Left colon (tissue), 2 donors: ENCODE results near the gene ACADS. TPM values are rescaled to one million over a fixed set of nuclear protein-coding genes. Genes with fewer than 3 reads are reported as not detected.

Experiments
- ATAC-seq: fragments of 200-7000 bp; cut with Tn5 transposase; one replicate; pipeline ENCODE4 v1.9.1; 2020; ENCODE audit warnings: mild to moderate bottlenecking, moderate library complexity
- DNase-seq, 2 donors: peaks; one replicate each; pipeline ENCODE4 v3.0.0-alpha.2; 2020
- intact Hi-C, 2 donors: fragments of 100-400 bp; cut with DNase I in 1 of 2; cut with micrococcal nuclease in 1 of 2; formaldehyde crosslinking; loops; one replicate each; pipeline versions ENCODE4 v1.11.2 to v1.14.0; 2022; cut with DNase I, micrococcal nuclease
- long read RNA-seq: library from polyadenylated mRNA; unstranded; transcript quantifications from one replicate; pipeline ENCODE4 v2.0.0, GENCODE V29; 2021
- total RNA-seq, 2 donors: library from RNA; stranded (reverse); fragmentation: NEBNext Ultra II Directional; extraction: Animal tissue kit (Norgen Biotek cat#: 25700); gene quantifications; one replicate each; pipeline ENCODE4 v1.2.1, GENCODE V29; 2021
- donor health status: DM: no; HTN: no; CAD: no.
- donor health status: DM: yes; HTN: yes; CAD: no.

The ACADS gene, protein sequence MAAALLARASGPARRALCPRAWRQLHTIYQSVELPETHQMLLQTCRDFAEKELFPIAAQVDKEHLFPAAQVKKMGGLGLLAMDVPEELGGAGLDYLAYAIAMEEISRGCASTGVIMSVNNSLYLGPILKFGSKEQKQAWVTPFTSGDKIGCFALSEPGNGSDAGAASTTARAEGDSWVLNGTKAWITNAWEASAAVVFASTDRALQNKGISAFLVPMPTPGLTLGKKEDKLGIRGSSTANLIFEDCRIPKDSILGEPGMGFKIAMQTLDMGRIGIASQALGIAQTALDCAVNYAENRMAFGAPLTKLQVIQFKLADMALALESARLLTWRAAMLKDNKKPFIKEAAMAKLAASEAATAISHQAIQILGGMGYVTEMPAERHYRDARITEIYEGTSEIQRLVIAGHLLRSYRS
- 100 to 1,000 TPM; 183 to 209 TPM for total RNA-seq
- long read RNA-seq, transcript ACADS-201 (10 exons, 1,950 nt), result major isoform, 798 of 949 reads
- long read RNA-seq, partial matches to known transcripts, result 90 of 949 reads
- long read RNA-seq, other reads (novel, unspliced or antisense), result 60 of 949 reads

DNA sequence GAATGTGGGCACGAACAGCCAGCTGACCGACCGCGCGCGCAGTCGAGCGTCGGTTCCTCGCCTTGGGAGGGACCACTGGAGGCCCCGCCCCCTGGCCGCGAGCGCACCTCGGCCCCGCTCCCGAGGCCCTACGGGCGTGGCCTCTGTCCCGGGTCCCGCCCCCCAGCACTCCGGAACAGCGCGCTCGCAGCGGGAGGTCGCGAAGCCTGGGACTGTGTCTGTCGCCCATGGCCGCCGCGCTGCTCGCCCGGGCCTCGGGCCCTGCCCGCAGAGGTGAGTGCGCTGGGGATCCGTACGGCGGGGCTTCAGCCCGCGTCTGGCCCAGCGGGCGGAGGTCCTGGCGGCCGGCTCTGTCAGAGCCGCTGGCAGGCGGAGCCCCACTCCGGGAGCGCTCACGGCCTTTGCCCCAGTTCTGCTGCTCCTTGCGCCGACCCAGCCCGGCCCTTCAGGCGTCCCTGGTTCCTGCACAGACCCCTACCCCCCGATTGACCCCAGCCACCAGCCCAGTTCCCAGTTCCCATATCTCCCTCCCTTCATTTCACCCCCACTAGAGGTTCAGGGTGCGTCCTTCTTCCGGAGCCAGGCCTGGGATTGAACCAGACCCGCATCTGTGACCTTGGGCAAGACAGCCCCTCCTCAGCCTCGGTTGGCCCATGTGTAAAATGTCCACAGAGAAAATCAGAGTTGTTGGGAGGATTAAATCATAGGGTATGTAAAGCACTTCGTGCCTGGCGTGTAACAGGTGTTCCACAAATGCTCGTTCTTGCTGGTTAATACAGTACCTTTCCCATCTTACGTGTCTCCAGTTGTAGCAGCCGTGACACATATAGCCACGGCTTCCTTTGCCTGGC lies at the start of gene ACADS:
Gene ACADS (plus strand): TSS at position 168 of the 851 bp plus-strand sequence. CDS start 60 bp downstream, at position 228.
- intact Hi-C loops, result no loop called here
- DNase-seq (peak; percentile 89 to 97), ATAC-seq (peak; percentile 91)

GRCh38 chr12:120677765-120678473 lies 47.7 kb upstream of the ACADS start:
- ATAC-seq (peak; percentile 74), DNase-seq (no peak)
- intact Hi-C loops, result no loop called here

GRCh38 chr12:120678572-120678971 lies 47.1 kb upstream of the ACADS start:
- DNase-seq (no peak), ATAC-seq (peak; percentile 9)
- intact Hi-C loops, result no loop called here

- ATAC-seq (no peak), DNase-seq (no peak)
- intact Hi-C loops, result no loop called here
These were observed 45.4 kb upstream of the ACADS start for GRCh38 chr12:120680165-120680738.

- intact Hi-C loops, result no loop called here
- ATAC-seq (no peak), DNase-seq (no peak)
These were observed 41.1 kb upstream of the ACADS start for GRCh38 chr12:120684523-120684932.

- intact Hi-C loops, result no loop called here
- no peak for DNase-seq
These were observed 40.1 kb upstream of the ACADS start for GRCh38 chr12:120685522-120685921.

GRCh38 chr12:120686151-120686689 lies 39.4 kb upstream of the ACADS start:
- intact Hi-C loops, result no loop called here
- peak; percentile 77 for ATAC-seq

More at GRCh38 chr12:120685522-120685921, 40.1 kb upstream of the ACADS start:
- ATAC-seq, result no peak

GRCh38 chr12:120686690-120687577 lies 38.7 kb upstream of the ACADS start, which contains the start of gene MLEC:
MLEC (plus strand) TSS chr12:120687149; CDS start chr12:120687297, 148 bp downstream.
- intact Hi-C loops, result no loop called here
- DNase-seq (peak; percentile 98), ATAC-seq (peak; percentile 75)

More at GRCh38 chr12:120686151-120686689, 39.4 kb upstream of the ACADS start:
- peak; percentile 99 for DNase-seq

GRCh38 chr12:120687578-120688289 lies 37.9 kb upstream of the ACADS start:
- DNase-seq (peak in 1 of 2 donors; percentile 57), ATAC-seq (no peak)
- intact Hi-C loops, result no loop called here

GRCh38 chr12:120688527-120689071 lies 37.0 kb upstream of the ACADS start:
- peak; percentile 42 for ATAC-seq
- DNase-seq, result peak; percentile 47 to 58
- intact Hi-C loops, result no loop called here

GRCh38 chr12:120689397-120690082 lies 36.1 kb upstream of the ACADS start:
- intact Hi-C loops, result no loop called here

DNA sequence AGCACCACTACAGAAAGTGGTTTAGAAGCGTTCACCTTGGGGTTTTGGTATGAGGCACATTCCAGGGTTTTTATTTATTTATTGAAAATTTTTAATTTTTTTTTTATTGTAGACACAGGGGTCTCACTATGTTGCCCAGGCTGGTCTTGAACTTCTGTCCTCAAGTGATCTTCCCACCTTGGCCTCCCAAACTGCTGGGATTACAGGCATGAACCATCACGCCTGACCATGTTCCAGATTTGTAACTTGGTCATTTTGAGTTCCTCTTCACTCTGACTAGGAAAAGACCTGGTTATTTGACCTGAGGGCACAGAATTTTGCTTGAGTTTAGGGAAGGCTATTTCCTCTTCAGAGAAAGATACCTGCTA lies 35.6 kb upstream of the ACADS start:
- ATAC-seq (no peak), DNase-seq (no peak)
- intact Hi-C loops, result no loop called here

More at GRCh38 chr12:120689397-120690082, 36.1 kb upstream of the ACADS start:
- peak in 1 of 2 donors; percentile 24 for DNase-seq
- ATAC-seq, result no peak

GRCh38 chr12:120690978-120691377 lies 34.6 kb upstream of the ACADS start:
- no peak for DNase-seq
- intact Hi-C loops, result no loop called here
- no peak for ATAC-seq

DNA sequence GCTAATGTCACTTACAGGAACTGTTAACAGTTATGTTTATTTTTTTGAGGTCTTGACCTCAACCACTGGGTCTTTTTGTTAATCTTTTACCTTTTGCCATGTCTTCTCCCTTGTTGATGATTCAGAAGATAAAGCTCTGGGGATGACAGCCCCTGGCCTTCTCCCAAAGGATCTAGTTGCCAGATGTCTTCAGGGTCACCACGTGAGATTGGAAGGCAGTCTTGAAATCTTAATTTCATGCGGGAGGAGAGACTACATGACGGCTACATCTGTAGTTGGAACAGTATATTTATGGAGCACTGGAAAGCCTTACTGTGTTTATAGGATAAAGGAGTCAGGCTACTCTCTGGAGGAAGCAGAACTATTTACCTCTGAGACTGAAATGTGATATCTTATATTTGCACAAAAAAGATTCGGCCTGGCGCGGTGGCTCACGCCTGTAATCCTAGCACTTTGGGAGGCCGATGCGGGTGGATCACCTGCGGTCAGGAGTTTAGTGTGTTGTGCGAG lies 33.0 kb upstream of the ACADS start:
- no peak for DNase-seq
- intact Hi-C loops, result no loop called here
- no peak for ATAC-seq

DNA sequence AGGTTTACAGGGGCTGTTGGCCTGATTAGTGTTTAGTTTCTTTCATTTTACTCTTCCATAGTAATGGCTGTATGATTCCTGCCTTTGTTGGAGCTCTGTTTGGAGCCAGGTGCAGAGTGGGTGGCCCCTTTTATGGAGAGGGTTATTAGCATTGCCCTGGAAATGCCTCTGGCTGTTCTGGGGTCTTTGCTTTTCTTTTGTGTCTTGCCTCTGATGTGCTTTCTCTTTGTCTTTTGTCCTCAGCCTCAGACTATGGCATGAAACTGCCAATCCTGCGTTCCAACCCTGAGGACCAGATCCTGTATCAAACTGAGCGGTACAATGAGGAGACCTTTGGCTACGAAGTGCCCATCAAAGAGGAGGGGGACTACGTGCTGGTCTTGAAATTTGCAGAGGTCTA lies 31.8 kb upstream of the ACADS start:
- no peak for ATAC-seq
- intact Hi-C loops, result no loop called here
- DNase-seq, result no peak
